ENCODE results near the gene IL1RAPL2.

DNA sequence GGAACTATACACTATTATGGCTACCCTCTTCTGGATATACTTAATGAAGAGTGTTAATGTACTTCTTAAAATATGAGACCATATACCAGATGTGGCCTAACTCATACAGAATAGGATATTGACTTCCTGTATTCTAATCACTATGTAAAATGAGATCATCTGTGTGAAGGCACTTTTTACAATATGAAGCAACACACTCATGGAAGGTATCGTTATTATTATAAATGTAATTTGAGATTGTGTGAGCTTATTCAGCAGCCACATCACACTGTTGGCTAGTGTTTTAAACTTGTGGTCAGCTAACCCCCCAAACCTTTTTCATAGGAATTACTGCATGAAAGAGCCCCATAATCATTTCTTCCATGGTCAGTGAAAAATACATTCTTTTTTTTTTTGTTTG, 936.3 kb downstream of the IL1RAPL2 start:
- TF ChIP-seq CTCF (IDR thresholded peaks at IDR 0.05; ENCODE audit: insufficient read depth, low read length, poor library complexity, severe bottlenecking) (no peak), EZH2phosphoT487 (conservative IDR thresholded peaks at IDR 0.05; ENCODE audit: low read length) (no peak)

All from SU-DHL-6 (cell line).